NCI-H1048 (cell line): ENCODE data around the gene SCAP.
"Not testable (repeated sequence)": the region's sequence is repeated elsewhere in the genome, so short reads cannot be mapped to it uniquely, and the experiment has no call there.

ENCODE experiments used
- DNase-seq: peaks from one replicate; lab custom pipeline; 2025; lab: John Stamatoyannopoulos, UW

SCAP gene

GRCh38 chr3:47480267-47480666, 4.5 kb upstream of the SCAP start:
- not testable (repeated sequence) for DNase-seq

- DNase-seq, result no peak
Observed at GRCh38 chr3:47479826-47480160, 4.1 kb upstream of the SCAP start.

GRCh38 chr3:47478022-47478421, 2.3 kb upstream of the SCAP start:
- no peak for DNase-seq

GRCh38 chr3:47476644-47477199, 981 bp upstream of the SCAP start:
- no peak for DNase-seq

- no peak for DNase-seq
Observed at GRCh38 chr3:47476330-47476626, 537 bp upstream of the SCAP start.

- no peak for DNase-seq
Observed at GRCh38 chr3:47475029-47475569, 642 bp downstream of the SCAP start.

- DNase-seq, result no peak
Observed at GRCh38 chr3:47473391-47473790, 2.4 kb downstream of the SCAP start.

- no peak for DNase-seq
Observed at GRCh38 chr3:47469616-47470015, 6.1 kb downstream of the SCAP start.

- not testable (repeated sequence) for DNase-seq
Observed at GRCh38 chr3:47468315-47468714, 7.4 kb downstream of the SCAP start.

GRCh38 chr3:47464588-47464987, 11.2 kb downstream of the SCAP start:
- no peak for DNase-seq

- DNase-seq, result not testable (repeated sequence)
Observed at GRCh38 chr3:47459534-47460085, 16.1 kb downstream of the SCAP start.

GRCh38 chr3:47456984-47457383, 18.8 kb downstream of the SCAP start:
- no peak for DNase-seq

- DNase-seq, result no peak
Observed at GRCh38 chr3:47455806-47456452, 19.8 kb downstream of the SCAP start.

GRCh38 chr3:47452453-47453215, 23.1 kb downstream of the SCAP start:
- no peak for DNase-seq

GRCh38 chr3:47444103-47444502, 31.6 kb downstream of the SCAP start:
- DNase-seq, result no peak

- DNase-seq, result no peak
Observed at GRCh38 chr3:47443611-47443995, 32.1 kb downstream of the SCAP start.

- DNase-seq, result no peak
Observed at GRCh38 chr3:47441796-47442551, 33.8 kb downstream of the SCAP start.

- no peak for DNase-seq
Observed at GRCh38 chr3:47440131-47440530, 35.6 kb downstream of the SCAP start.

- DNase-seq, result no peak
Observed at GRCh38 chr3:47436180-47436579, 39.6 kb downstream of the SCAP start.

- DNase-seq, result no peak
Observed at GRCh38 chr3:47434849-47435248, 40.9 kb downstream of the SCAP start.

GRCh38 chr3:47433796-47434195, 41.9 kb downstream of the SCAP start:
- DNase-seq, result no peak

- no peak for DNase-seq
Observed at GRCh38 chr3:47432673-47433072, 43.1 kb downstream of the SCAP start.
